Measurements from ENCODE around the gene CXXC1.

GRCh38 chr18:50287441-50288347 is at the start of gene CXXC1:
- TF ChIP-seq EP300 (IDR thresholded peaks at IDR 0.05; ENCODE audit: borderline replicate concordance) (0 out of 2 replicates have a peak, but pooled peaks have one; percentile 6), CEBPB (IDR thresholded peaks at IDR 0.05) (no peak), MAX (IDR thresholded peaks at IDR 0.05) (peak; percentile 57; the same call in 1 of the 2 replicates), RAD21 (IDR thresholded peaks at IDR 0.05; ENCODE audit: low read depth) (no peak), CREB1 (IDR thresholded peaks at IDR 0.05; ENCODE audit: low read depth) (peak; percentile 24; the same call in 1 of the 2 replicates), TAF1 (IDR thresholded peaks at IDR 0.05; ENCODE audit: low read depth) (peak; percentile 20; the same call in 1 of the 2 replicates), FOXM1 (IDR thresholded peaks at IDR 0.05; ENCODE audit: borderline replicate concordance, low read depth) (no peak), USF1 (IDR thresholded peaks at IDR 0.05) (0 out of 2 replicates have a peak, but pooled peaks have one; percentile 4), TCF12 (IDR thresholded peaks at IDR 0.05; ENCODE audit: low read depth) (no peak; the same call in 1 of the 2 replicates), YY1 (IDR thresholded peaks at IDR 0.05; ENCODE audit: low read depth) (peak; percentile 100), EGR1 (IDR thresholded peaks at IDR 0.05) (peak; percentile 100)

All from Ishikawa (cell line).